ENCODE measurements around the gene RFT1. TPM values are rescaled to one million over a fixed set of nuclear protein-coding genes. Genes with fewer than 3 reads are reported as not detected.

The RFT1 gene
- total and polyA plus RNA-seq, 2 donors (not counting 1 experiment from before 2014, with no cell fraction given): 9.7 to 20.5 TPM

DNA sequence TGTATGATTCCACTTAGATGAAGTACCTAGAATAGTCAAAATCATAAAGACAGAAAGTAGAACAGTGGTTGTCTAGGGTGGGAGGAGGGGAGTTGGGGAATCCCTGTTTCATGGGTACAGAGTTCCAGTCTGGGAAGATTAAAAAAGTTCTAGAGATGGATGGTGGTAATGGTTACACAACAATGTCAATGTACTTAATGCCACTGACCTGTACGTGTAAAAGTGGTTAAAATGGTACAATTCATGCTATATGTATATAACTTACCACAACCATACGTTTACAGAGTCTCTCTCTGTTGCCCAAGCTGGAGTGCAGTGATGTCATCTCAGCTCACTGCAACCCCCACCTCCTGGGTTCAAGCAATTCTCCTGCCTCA is 90.9 kb downstream of the RFT1 start:
- TF ChIP-seq CTCF (conservative IDR thresholded peaks at IDR 0.05 in 1 of 2, IDR thresholded peaks at IDR 0.05 in 1 of 2; ENCODE audit: low read depth in 1 of 2, low read length in 2 of 2): no peak
- no peak for TF ChIP-seq EZH2 (IDR thresholded peaks at IDR 0.05; ENCODE audit: low read length, missing control alignments)
- H3K27ac ChIP-seq (ENCODE audit: insufficient read depth, low read length): no peak overlapping the region
- no peaks in the 10 kb centered on the region for H3K9me3 ChIP-seq (ENCODE audit: control insufficient read depth, insufficient read depth, low read depth, low read length)
- H3K9ac ChIP-seq (ENCODE audit: insufficient read depth, low read length): no peak overlapping the region
- no peaks in the 10 kb centered on the region for H3K79me2 ChIP-seq (ENCODE audit: control insufficient read depth, insufficient read depth, low read length)
- no peak overlapping the region for H3K4me3 ChIP-seq (replicated peaks in 1 of 4; ENCODE audit: control extremely low read depth in 1 of 4, insufficient read depth in 1 of 4, low read depth in 3 of 4, low read length in 4 of 4)
- H3K27me3 ChIP-seq (ENCODE audit: control insufficient read depth, insufficient read depth, low read length): no peaks in the 10 kb centered on the region
- no peaks in the 10 kb centered on the region for H3K36me3 ChIP-seq (ENCODE audit: control insufficient read depth, insufficient read depth, low read length)
- no peak overlapping the region for H2AFZ ChIP-seq (ENCODE audit: low read length)
- DNase-seq (ENCODE audit: low read depth in 2 of 2): no peak
- no peaks in the 10 kb centered on the region for H4K20me1 ChIP-seq (ENCODE audit: control insufficient read depth, extremely low read depth, insufficient read depth, low read length)
- peaks cover 1% of the 10 kb centered on the region for H3K4me1 ChIP-seq (ENCODE audit: control insufficient read depth, extremely low read depth, insufficient read depth, low read length)
- no peak overlapping the region for H3K4me2 ChIP-seq (ENCODE audit: extremely low read depth, insufficient read depth, low read length)

GRCh38 chr3:53038679-53039375 is 91.4 kb downstream of the RFT1 start:
- Histone ChIP-seq H3K4me2 (ENCODE audit: extremely low read depth, insufficient read depth, low read length) (no peak overlapping the region), H2AFZ (ENCODE audit: low read length) (no peak overlapping the region), H3K4me3 (replicated peaks in 1 of 4; ENCODE audit: control extremely low read depth in 1 of 4, insufficient read depth in 1 of 4, low read depth in 3 of 4, low read length in 4 of 4) (no peak overlapping the region), H3K27me3 (ENCODE audit: control insufficient read depth, insufficient read depth, low read length) (no peaks in the 10 kb centered on the region), H3K4me1 (ENCODE audit: control insufficient read depth, extremely low read depth, insufficient read depth, low read length) (no peaks in the 10 kb centered on the region), H3K79me2 (ENCODE audit: control insufficient read depth, insufficient read depth, low read length) (no peaks in the 10 kb centered on the region), H4K20me1 (ENCODE audit: control insufficient read depth, extremely low read depth, insufficient read depth, low read length) (no peaks in the 10 kb centered on the region), H3K27ac (ENCODE audit: insufficient read depth, low read length) (no peak overlapping the region), H3K9ac (ENCODE audit: insufficient read depth, low read length) (no peak overlapping the region), H3K36me3 (ENCODE audit: control insufficient read depth, insufficient read depth, low read length) (no peaks in the 10 kb centered on the region), H3K9me3 (ENCODE audit: control insufficient read depth, insufficient read depth, low read depth, low read length) (no peaks in the 10 kb centered on the region)
- no peak for DNase-seq (ENCODE audit: low read depth in 2 of 2)
- no peak for TF ChIP-seq EZH2 (IDR thresholded peaks at IDR 0.05; ENCODE audit: low read length, missing control alignments)
- TF ChIP-seq CTCF (conservative IDR thresholded peaks at IDR 0.05 in 1 of 2, IDR thresholded peaks at IDR 0.05 in 1 of 2; ENCODE audit: low read depth in 1 of 2, low read length in 2 of 2): no peak

Other genes with a start within 250 kb of the RFT1 start
- gene STIMATE, start 232.9 kb downstream of the RFT1 start, total RNA-seq: 10.3 and 13.0 TPM in 2 replicates
- 11.6 and 11.7 TPM in 2 replicates for gene STIMATE, start 232.9 kb downstream of the RFT1 start, polyA plus RNA-seq
- gene SFMBT1, start 84.4 kb downstream of the RFT1 start, total RNA-seq: 5.6 and 5.9 TPM in 2 replicates
- 3.4 and 3.7 TPM in 2 replicates for gene SFMBT1, start 84.4 kb downstream of the RFT1 start, polyA plus RNA-seq
- 1.0 and 3.8 TPM in 2 replicates for gene PRKCD, start 30.8 kb upstream of the RFT1 start, total RNA-seq
- 21.2 and 23.2 TPM in 2 replicates for gene PRKCD, start 30.8 kb upstream of the RFT1 start, polyA plus RNA-seq
- gene TKT, start 125.6 kb upstream of the RFT1 start, total RNA-seq: 810 and 846 TPM in 2 replicates
- gene TKT, start 125.6 kb upstream of the RFT1 start, polyA plus RNA-seq: 163 and 225 TPM in 2 replicates
- gene DCP1A, start 217.1 kb upstream of the RFT1 start, total RNA-seq: 9.8 and 17.2 TPM in 2 replicates
- 21.8 and 24.2 TPM in 2 replicates for gene DCP1A, start 217.1 kb upstream of the RFT1 start, polyA plus RNA-seq

Measured in fibroblast of lung (primary cell).